ENCODE results near the gene HM13.

GRCh38 chr20:31488115-31488514, 26.1 kb upstream of the HM13 start:
- TF ChIP-seq POLR2A (IDR thresholded peaks at IDR 0.05) (no peak), CTCF (IDR thresholded peaks at IDR 0.05) (no peak)

All from ovary (tissue), 3 donors.